Urothelium cell line (cell line): ENCODE data around the gene COX19.

Source experiments
- DNase-seq: peaks from one replicate; pipeline ENCODE4 v3.0.0; 2011; ENCODE audit warnings: low spot score, mixed read lengths
- FAIRE-seq: peaks from 2 replicates; lab custom pipeline; 2011; peaks lifted over from hg19 to GRCh38; lab: Jason Lieb, UNC

Gene COX19

DNA sequence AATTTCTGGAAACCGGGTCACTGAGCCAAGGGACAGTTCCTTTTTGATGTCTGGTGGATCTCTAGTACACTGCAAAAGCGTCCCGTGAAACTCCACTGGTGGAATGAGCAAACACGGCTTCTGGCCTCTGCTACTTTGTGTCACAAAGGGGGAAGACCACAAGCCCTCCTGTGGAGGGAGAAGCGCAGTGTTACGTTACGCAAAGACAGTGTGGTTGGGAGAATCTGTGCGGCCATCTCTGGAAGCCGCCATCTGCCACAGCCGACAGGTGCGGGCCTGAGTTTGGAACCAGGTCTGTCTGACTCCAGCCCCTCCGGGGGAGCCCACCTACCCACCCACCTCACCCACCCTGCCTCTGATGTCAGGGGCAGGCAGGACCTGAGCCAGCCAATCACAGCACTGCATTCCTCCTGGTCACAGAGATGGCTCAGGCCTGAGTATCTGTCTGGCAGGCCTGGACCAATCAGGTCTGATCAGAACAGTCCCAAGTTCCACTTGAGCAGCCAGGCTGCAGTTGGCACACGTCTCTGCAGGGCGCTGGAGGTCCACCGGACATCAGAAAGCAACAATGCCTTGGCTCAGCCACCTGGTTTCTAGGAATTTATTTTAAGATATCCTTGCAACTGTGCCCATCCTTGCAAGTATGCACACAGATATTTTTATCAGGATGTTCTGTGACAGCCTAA lies 4.7 kb upstream of the COX19 start:
- no peak for DNase-seq
- FAIRE-seq, result no peak

DNA sequence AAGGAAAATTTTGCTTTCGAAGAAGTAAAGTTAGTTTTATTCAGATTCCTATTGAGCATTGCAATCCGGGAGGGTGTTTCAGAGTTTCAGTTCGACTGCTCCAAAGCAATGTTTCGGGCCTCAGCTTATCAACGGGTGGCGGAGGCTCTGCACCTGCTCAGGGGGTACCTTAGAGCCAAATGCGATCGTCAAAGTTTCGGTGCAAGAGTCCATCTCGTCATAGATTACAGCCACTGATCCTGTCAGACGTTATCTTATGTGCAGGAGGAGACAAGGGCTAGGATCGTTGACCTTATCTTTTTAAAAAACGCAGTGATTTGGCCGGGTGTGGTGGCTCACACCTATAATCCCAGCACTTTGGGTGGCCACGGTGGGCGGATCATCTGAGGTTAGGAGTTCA lies 3.8 kb upstream of the COX19 start:
- FAIRE-seq, result no peak
- DNase-seq, result no peak

DNA sequence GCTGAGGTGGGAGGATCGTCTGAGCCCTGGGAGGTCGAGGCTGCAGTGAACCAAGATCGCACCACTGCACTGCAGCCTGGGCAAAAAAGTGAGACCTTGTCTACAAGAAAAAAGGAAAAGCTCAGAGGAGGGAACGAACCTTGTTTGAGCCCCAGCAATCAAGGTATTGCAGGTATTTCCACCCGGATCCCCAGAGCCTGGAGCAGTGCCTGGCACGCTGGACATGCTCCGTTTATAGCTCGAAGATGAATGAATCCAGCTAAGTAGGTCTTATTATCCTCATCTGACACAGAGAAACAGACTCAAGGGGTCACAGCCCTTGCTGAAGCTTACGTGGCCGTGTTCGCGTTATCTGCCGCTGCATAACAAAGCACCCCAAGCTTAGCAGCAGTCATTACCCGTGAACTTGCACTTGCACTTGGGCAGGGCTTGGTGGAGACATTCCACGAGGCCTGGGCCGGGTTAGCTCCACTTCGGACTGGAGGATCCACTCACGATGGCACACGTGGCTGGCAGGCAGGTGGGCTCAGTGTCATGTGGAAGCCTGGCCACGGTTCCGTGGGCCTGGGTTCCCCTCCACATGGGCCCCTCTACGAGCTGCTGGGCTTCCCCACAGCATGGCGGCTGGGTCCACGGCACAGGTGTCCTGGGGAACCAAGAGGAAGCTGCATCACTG lies 3.2 kb upstream of the COX19 start:
- FAIRE-seq (no peak), DNase-seq (no peak)

DNA sequence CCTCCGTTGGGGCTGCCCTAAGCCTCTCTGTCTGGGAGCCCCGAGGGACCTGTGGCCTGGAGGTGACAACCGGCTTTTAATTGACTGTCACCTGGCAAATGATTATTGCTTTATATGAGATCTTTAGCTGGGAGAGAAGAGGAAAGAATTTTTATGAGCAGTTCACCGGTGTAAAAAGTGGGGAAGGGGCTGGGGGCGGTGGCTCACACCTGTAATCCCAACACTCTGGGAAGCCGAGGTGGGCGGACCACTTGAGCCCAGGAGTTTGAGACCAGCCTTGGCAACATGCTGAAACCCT lies 2.6 kb upstream of the COX19 start:
- FAIRE-seq (no peak), DNase-seq (no peak)

DNA sequence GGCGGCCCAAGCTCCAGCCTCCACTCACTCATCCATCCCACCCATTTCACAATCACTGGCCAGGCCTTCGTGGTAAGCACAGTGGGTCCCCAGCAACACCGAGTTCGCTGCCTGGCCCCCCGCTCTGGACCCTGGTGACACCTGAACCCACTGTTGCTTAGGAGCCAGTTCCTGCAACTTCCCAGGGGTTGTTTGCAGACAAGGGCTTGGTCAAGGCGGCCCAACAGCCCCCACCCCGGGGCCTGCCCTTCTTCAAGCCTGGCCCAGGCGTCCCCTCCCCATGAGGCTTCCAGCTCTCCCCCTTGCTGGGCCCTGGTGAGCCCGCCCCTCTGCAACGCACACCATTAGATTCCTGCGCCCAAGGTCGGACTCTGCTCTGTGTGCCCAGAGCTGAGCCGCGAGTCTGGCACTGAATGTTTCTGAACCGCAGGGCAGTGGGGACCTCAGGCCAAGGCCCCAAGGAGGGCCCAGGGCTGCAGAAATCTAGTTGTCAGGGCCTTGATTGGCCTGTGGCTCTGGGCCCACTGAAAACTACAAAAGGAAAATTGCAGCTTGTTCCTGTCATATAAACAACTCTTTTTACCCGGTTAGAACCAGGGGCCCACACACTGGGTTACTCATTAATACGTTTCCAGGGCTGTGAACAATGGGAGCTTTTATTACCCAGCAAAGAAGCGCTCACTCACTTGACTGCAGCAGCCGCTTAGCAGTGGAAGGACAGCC lies 2.1 kb upstream of the COX19 start:
- DNase-seq (no peak), FAIRE-seq (no peak)

DNA sequence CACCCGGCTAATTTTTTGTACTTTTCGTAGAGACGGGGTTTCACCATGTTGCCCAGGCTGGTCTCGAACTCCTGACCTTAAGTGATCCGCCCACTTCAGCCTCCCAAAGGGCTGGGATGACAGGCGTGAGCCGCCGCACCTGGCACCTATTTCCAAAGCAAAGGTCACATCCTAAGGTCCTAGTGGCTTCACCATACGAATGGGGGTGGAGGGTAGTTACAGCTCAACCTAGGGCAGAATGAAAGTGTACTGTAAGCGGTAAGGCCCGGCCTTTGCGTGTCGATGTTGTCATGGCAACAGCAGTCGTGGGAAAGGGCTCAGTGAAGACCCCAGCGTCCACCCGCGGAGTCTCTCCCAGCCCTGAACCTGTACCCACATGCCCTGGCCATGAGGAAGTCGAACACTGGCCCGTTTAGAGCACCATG lies 1.6 kb upstream of the COX19 start:
- DNase-seq (no peak), FAIRE-seq (no peak)

DNA sequence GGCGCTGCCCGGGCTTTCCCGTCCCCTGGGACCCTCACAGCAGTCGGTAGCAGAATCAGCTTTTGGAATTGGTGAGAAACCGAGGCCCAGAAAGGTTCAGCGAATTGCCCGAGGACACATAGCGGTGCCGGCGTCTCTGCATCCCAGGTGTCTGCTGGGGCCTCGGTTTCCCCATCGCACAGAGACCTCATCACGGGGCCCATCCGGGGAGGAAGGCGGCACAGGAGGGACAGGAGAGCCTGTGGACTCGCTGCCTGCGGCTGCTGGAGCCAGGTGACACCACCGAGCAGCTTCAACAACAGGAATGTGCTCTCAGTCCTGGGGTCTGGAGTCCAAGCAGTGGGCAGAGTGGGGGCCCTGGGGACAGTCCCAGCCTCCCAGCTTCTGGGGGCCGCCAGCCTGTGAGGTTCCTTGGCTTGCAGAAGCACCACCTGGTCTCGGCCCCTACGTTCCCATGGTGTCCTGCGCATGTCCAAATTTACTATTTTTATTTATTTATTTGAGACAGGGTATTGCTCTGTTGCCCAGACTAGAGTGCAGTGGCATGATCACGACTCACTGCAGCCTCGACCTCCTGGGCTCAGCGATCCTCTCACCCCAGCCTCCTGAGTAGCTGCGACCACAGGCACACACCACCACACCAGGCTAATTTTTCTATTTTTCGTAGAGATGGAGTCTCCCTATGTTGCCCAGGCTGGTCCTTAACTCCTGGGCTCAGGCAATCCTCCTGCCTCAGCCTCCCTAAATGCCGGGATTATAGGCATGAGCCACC lies 539 bp upstream of the COX19 start:
- FAIRE-seq, result no peak
- no peak for DNase-seq

DNA sequence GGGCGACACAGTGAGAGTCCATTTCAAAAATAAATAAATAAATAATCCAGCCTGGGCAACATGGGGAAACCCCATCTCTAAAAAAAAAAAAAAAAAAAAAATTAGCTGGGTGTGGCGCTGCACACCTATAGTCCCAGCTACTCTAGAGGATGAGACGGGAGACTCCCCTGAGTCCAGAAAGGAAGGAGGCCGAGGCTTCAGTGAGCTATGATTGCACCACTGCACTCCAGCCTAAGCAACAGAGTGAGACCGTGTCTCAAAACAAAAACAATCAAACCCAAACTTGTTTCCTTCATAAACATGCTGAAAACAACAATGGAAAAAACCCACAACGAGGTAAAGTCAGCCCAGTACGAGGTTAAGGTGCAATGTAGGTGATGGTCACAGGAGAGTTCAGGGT lies 1.2 kb downstream of the COX19 start:
- no peak for FAIRE-seq
- DNase-seq, result no peak

DNA sequence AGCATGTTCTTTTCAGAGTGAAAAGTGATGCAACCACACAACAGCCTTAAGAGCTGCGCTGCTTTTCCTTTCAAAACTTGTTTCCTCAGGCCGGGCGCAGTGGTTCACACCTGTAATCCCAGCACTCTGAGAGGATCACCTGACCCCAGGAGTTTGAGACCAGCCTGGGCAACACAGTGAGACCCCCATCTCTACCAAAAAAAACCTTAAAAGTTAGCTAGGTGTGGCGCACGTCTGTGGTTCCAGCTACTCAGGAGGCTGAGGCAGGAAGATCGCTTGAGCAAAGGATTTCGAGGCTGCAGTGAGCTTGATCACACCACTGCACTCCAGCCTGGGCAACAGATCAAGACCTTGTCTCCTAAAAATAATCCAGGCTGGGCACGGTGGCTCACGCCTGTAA lies 2.0 kb downstream of the COX19 start:
- FAIRE-seq (no peak), DNase-seq (no peak)

DNA sequence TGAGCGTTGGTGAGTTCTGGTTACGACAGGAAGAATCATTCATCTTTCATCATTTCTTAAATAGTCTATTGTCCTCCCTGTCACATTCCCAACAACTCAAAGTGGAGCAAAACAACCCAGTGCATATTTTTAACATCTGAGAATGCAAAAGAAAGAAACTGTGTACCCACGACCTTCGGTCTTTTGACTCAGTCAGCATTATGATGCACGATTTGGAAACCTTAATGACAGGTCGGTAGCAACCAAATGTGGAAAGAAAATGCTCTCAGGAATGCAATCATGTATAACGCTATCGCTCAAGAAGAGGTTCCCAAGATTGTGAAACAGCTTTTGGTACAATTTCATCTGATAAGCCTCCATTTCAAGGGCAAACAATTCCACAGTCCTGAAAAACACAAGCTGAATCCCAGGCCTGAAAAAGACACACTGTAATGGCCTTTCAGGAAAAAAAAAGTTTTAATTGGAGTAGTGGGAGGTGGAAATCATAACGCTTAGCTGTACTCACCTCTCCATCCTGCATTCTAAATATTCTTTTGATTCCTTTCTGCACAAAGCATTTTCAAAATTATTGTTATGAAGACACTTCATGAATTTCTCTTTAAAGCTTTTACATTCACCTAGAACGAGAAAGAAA lies 2.6 kb downstream of the COX19 start:
- no peak for DNase-seq
- no peak for FAIRE-seq

DNA sequence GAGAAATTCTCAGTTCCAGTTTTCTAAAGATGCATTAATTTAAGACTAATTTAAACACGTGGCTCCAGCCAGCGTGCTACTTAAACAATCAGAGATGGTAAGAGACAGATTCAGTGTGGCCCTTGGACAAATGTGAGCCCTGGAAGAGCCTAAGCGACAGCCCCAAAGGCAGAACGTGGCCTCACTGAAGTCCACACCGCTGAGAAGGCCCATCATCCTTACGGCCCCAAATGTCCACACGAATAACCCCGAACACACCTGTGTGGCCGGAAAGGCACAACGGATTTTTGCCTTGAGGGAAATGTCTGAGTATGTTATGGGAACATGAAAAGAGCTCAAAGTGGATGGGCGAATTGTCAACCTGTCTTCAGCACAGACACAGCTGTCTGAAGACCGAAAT lies 3.2 kb downstream of the COX19 start:
- no peak for FAIRE-seq

DNA sequence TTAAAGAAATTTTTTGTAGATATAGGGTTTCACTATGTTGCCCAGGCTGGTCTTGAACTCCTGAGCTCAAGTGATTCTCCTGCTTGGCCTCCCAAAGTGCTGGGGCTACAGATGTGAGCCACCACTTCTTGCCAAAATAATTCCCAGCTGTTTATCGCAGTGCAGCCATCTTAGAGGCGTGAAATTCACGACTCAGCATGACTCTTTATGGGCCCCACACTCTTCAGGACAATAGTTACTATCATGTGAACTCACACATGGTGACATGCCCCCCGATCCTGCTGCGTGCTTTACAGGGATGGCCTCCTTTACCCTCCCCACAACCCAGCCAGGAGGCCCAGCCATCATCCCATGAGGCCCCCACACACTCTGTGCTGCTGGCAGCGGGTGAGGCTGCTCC lies 4.6 kb downstream of the COX19 start:
- DNase-seq (no peak), FAIRE-seq (no peak)

More for the DNA sequence above, 3.2 kb downstream of the COX19 start:
- no peak for DNase-seq

DNA sequence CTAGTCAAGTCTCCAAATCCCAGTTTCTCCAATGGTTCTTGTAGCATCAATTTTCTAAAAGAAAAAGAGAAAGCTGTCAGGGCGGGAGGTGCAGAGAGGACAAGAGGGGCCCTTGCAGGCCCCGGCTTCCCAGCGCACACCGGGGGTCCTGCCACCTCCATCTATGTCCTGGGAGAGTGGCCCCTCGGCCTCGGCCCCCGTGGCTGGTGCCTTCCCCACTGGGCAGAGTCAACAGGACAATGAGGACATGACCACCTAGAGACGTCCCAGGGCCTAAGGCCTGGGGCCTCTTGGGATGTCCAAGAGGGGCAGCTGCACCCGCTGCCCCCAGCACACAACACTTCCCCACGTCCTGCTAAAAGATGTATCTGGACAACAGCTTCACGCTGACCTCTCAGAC lies 5.9 kb downstream of the COX19 start:
- no peak for FAIRE-seq
- DNase-seq, result no peak

DNA sequence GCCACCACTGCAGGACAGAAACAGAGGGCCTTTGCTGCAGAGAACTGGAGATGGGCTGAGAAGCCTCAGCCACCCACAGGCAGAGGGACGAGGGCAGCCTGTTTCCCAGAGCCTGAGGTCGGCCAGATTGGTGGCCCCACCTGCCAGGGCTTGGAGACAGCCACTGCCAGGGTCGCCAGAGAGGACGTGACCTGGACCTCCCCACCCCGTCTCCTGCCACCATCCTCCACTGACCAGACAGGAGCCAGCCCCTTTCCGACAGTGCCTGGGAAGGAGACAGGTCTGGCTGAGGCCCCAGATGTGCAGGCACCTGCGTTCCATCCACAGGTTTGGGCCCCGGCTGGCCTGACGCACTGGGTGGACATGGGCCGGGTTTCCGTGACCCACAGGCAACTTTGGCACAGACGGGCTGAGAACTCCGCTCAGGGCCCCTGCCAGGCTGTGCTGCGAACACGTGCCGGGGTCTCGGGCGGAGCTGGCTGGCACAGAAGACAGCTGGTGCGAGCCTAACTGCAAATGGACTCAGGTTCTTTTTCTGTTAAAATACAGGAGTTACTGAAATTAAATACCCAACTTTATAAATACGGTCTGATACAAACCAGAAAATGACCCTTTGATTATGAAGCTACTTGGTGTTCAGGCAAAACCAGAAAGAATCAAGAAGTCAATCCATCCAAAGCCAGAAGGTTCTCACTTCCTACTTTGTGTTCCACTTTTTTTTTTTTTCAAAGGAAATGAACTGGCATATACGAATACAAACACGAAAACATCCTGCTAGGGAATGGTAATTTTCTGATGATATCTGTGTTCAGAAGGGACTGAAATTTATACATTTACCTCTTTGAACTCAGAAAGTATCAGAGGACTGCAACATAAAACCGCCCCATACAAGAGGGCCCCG lies 6.9 kb downstream of the COX19 start:
- DNase-seq, result no peak
- no peak for FAIRE-seq

DNA sequence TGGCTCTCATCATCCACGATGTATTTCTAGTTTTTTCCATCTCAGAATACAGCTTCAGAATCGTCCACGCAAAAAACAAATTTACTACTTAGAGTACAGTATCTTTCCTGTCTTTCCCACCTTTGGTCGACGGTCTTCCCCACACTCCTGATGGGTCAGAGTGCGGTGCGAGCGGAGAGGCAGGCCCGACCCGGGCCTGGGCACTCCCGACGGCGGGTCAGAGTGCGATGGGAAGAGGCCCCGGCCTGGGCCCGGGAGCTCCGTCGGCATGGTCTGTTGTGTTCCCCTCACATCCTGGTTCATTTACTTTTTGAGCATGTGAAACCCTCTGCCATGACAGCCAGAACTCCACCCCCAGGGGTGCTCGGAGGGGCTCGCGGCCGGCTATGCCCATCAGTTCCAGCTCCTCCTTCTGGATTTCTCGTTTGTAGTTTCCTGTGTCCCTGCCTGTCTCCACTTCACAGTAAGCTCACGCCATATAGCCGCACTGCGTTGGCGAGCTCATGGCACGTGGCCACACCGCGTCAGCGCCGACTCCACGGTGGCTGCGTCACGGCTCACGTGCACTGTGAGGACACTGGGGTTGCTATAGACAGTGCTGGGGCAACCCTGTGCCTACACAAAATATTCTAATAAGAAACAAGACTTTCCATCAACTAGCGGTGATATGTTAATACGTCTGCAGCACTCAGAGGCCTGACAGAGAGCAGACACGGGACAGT lies 7.8 kb downstream of the COX19 start:
- DNase-seq, result no peak
- FAIRE-seq, result peak; percentile 50

DNA sequence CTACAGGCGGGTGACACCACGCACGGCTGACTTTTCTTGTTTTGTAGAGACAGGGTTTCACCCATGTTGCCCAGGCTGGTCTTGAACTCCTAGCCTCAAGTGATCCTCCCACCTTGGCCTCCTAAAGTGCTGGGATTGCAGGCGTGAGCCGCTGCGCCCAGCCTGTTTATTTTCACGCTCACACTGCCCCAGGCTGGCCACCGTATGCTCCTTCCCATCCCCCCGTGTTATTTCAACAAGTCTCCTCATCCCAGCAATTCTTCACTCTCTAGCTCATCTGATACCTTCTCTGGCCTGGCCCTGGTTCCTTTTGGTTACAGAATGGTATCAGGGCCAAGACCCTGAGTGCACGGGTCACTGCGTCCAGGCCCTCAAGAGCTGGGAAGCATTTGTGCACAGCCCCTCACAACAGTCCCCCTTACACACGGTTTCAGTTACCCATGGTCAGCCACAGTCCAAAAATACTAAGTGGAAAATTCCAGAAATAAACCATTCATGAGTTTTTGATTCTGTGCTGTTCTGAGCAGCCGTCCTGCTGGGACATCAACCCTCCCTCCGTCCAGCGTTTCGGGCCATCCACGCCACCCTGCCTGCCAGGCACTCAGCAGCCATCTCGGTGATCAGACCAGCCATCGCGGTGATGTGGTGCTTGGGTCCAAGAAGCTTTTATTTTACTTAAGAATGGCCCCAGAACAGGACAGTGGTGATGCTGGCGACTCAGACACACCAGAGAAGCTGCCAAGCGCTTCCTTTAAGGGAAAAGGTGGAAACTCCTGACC lies 8.9 kb downstream of the COX19 start:
- DNase-seq (no peak), FAIRE-seq (no peak)

DNA sequence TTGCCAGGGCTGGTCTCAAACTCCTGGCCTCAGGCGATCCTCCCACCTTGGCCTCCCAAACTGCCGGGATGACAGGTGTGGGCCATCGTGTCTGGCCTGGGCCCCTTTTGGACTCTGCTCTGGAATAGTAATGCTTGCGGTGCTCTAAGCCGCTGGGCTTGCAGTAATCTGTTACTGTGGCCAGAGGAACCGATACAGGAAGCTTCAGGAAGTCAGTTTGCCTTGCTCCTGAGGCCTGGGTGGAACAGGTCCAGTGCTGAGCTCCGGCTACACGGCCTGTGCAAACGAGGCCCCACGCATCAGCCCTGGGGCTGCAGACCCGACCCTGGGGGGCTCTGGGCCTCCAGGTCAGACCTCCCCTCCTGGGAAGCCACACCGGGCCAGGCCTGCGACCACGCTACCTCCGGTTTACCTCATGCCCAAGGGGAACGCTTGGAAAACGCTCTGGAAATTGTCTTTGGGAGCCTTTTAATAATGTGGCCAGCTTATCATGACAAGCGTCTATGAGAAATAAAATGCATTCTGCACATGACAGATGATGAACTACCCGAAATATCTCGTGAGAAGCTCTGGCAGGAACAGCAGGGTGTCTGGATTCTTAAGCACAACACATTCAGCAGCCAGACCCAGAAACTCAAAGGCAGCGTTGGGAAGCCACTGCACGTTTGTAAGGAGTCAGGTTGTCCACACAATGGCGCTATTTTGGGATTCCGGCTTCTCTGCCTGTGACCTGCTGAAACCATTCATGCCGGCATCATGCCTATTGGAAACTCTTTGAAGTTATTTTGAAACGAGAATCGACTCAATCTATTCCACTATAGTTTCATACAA lies 10.7 kb downstream of the COX19 start:
- DNase-seq (no peak), FAIRE-seq (no peak)
